HG02642 (cell line): ENCODE results near the gene MED14.
"Not testable (repeated sequence)": the region's sequence is repeated elsewhere in the genome, so short reads cannot be mapped to it uniquely, and the experiment has no call there.

ENCODE experiments used
- ATAC-seq: cut with Tn5 transposase; IDR thresholded peaks from one replicate; pipeline ENCODE4 v1.9.1; 2021; ENCODE audit warnings: mild to moderate bottlenecking; ENCODE audit not compliant: unreplicated experiment, poor library complexity

Gene MED14

GRCh38 chrX:40732499-40732898, 2.8 kb downstream of the MED14 start:
- not testable (repeated sequence) for ATAC-seq

GRCh38 chrX:40729598-40730584, 5.5 kb downstream of the MED14 start:
- ATAC-seq, result no peak

DNA sequence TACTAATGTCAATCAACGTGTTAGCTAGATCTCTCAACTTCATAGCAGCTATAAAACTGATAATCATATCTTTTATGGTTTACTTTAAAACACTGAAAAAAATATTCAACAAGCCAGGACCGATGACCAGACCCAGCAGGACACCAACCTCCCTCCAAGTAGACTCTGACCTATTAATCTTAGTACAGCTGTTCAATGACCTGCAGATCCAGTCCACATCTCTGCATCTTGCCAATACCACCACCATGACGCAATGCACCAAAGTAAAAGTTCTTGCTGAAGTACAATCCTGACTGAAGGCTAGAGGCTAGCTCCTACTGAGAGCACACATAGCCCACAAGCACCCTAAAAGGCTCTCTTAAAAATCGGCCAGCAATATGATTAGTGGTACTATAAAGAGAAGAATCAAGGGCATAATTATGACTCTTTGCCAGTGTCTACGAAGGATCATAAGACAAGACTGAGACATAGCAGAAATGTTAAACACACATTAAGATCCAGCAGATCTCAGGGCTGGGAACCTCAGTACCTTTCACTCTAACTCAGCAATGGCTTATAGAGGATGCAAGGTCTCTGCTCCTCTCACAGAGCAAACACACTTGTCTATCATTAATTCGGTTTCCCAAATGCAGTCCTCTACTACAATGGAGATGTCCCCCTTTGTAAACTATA, 7.6 kb downstream of the MED14 start:
- no peak for ATAC-seq

DNA sequence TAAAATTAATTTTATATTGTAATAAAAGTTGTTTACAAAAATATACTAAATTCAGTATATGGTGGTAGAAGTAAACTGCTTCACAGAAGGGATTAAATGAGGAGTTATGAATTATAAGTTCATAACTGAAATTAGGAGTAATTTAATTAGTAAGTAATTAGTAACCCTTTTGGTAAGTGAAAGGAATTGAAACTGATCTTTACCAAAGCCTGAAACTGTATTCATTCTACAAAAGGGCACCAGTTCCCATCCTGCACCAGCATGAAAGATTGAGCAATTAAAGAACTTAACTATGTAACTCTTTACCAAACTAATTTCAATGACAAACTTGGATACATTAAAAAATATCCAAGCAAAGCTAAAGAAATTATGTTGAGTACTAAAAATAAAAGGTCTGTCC, 8.2 kb downstream of the MED14 start:
- ATAC-seq, result no peak

- ATAC-seq, result no peak
Measured at GRCh38 chrX:40722930-40723329, 12.4 kb downstream of the MED14 start.

DNA sequence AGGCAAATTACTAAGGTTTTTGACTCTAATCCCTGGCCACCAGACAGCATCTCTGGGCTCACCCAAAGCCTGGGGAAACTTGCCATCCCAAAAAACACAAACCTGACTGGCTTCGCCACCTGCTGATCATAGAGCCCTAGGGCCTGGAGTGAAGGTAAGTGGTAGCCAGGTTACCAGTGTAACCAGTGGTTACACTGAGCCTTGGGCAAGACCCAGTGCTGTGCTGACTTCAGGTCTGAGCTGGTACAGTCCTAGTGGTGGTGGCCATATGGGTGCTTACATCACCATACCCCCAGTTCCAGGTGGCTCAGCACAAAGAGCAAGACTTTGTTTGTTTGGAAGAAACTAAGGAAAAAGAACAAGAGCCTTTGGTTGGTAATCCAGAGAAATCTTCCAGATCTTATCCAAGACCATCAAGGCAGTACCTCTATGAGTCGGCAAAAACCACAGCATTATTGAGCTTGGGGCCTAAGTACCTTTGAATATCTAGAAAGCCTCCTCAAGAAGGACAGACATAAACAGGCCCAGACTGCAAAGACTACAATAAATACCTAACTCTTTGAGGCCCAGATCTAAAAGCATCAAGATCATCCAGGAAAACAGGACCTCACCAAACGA, 13.7 kb downstream of the MED14 start:
- ATAC-seq, result no peak

DNA sequence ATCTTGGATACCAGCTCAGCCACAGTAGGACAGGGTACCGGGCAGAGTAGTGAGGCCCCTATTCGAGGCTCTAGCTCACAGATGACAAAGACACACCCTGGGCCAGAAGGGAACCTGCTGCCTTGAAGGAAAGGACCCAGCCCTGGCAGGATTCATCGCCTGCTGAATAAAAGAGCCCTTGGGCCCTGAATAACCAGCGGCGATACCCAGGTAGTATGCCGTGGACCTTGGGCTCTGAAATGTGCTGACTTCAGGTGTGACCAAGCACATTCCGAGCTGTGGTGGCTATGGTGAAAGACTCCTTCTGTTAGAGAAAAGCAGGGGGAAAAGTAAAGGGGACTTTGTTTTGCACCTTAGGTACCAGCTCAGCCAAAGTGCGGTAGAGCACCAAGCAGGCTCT, 14.6 kb downstream of the MED14 start:
- no peak for ATAC-seq

DNA sequence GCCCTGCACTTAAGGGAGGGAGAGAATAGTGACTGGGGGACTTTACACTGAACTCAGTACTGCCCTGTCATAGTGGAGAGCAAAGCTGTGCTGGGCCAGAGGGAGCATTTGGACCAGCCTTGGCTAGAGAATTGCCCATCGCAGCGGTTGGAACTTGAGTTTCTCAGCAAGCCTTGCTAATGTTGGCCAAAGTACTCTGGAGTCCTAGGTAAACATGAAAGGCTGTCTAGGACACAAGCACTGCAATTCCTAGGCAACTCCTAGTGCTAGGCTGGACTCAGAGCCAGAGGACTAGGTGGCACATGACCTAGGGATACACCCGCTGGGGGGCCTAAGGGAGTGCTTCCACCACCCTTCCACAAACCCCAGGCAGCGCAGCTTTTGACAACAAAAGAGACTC, 15.0 kb downstream of the MED14 start:
- no peak for ATAC-seq

- no peak for ATAC-seq
Measured at GRCh38 chrX:40719731-40720130, 15.6 kb downstream of the MED14 start.

DNA sequence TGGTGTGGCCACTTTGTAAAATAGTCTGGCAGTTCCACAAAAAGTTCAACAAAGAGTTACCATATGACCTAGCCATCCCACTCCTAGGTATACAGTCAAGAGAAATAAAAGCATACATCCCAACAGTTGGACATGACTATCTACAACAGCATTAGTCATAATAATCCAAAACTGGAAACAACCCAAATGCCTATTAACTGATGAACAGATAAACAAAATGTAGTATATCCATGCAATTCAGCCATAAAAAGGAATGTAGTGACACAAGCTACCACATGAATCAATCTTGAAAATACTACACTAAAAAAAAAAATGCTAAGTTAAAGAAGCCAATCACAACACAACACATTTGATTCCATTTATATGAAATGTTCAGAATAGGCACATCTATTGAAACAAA, 16.1 kb downstream of the MED14 start:
- no peak for ATAC-seq

DNA sequence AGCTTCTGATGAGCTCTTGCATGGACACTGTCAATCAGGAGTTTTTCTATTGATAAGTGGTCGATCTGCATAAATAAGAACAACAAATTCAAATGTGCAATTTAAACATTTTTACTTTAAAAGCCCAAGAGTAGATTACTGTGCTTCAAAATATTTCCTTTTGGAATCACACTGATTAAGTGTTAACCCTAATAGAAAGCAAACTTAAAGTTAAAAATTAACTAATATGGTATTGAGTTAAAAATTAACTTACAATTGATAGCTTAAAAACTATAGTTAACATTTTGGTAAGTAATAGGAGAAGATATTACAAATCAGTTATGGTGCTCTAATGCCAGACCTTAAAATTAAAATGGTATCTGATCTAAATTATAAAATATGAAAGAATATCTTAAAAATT, 25.9 kb downstream of the MED14 start:
- ATAC-seq, result no peak

GRCh38 chrX:40705658-40706312, 29.6 kb downstream of the MED14 start:
- no peak for ATAC-seq

GRCh38 chrX:40700640-40701342, 34.6 kb downstream of the MED14 start:
- ATAC-seq, result no peak

- ATAC-seq, result no peak
Measured at GRCh38 chrX:40698851-40699250, 36.5 kb downstream of the MED14 start.

GRCh38 chrX:40694802-40695201, 40.5 kb downstream of the MED14 start:
- ATAC-seq, result no peak

GRCh38 chrX:40688929-40689328, 46.4 kb downstream of the MED14 start:
- ATAC-seq, result no peak

DNA sequence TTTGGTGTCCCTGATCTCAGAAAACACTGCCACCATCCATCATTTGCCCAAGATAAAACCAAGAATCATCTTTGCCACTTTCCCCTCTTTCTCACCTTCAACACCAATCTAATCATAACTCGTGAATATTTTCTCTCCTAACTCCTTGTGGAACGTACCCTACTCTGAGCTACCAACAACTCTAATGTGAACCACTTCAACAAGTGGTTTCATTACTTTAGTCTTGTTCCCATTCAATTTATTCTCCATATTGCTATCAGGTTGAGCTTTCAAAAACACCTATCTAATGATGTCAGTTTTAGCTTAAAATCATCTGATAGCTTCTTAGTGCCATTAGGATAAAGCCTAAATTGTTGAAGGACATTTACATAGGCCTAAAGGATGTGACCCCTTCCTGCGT, 48.2 kb downstream of the MED14 start:
- no peak for ATAC-seq

DNA sequence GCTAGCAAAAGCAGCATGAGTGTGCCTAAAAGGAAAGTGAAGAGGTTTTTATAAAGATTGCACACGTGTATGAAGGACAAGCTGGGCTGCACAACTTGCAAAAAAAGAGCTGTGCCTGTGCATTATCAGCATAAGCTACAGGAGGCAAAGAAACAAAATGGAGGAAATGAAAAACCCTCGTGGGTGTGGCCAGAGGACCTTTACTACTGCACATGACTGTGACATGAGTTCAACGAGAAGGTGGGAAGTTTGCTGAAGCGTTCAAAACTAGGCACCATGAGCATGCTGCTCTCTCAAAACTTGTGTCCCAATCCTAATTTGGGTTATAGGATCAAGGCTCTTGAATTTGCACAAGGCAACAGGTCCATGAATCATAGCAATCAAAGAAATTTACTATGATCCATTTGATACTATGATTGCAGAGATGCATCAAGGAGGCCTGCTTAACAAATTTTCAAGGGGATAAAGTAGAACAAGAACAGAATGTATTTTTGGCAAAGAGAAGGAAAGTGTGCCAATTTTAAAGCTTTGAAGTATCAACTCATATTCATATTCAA, 49.9 kb downstream of the MED14 start:
- ATAC-seq, result no peak

DNA sequence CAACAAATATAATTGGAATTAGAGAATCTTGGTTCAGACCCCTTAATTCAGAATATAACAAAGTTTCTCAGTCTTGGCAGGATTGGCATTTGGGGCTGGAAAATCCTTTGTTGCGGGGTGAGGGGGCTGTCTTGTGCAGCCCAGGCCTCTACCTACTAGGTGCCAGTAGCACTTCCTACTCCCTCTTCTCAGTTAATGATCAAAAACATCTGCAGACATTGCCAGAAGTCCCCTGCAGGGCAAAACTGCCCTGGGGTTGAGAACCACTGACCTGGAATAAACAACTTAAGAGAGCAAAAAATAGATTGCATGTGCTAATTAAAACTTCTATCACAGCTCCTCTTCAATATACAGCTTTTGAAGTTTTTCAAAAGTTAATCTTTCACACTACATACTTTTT, 51.2 kb downstream of the MED14 start:
- no peak for ATAC-seq

DNA sequence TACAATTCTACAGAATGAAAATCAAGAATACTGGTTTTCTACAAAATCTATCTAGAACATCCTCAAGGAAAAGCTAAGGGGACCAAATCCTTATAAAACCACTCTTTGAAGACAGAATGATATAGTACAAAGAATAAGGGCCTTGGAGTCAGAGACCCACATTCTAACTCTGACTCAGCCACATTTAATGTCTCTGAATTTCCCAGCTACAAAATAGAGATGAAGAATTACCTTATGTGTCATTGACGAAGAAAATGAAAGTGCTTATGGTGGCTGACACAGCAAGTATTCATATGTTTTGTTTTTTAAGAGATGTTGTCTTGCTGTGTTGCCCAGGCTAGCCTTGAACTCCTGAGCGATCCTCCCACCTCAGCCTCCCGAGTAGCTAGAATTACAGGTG, 52.1 kb downstream of the MED14 start:
- ATAC-seq, result no peak
